ENCODE results near the gene STON2. TPM values are rescaled to one million over a fixed set of nuclear protein-coding genes. Genes with fewer than 3 reads are reported as not detected.

The STON2 gene
- total and polyA plus RNA-seq, 2 of the 13 experiments (the other 11 are each of a cell fraction or from before 2014, with no cell fraction given): 2.1 to 11.0 TPM

DNA sequence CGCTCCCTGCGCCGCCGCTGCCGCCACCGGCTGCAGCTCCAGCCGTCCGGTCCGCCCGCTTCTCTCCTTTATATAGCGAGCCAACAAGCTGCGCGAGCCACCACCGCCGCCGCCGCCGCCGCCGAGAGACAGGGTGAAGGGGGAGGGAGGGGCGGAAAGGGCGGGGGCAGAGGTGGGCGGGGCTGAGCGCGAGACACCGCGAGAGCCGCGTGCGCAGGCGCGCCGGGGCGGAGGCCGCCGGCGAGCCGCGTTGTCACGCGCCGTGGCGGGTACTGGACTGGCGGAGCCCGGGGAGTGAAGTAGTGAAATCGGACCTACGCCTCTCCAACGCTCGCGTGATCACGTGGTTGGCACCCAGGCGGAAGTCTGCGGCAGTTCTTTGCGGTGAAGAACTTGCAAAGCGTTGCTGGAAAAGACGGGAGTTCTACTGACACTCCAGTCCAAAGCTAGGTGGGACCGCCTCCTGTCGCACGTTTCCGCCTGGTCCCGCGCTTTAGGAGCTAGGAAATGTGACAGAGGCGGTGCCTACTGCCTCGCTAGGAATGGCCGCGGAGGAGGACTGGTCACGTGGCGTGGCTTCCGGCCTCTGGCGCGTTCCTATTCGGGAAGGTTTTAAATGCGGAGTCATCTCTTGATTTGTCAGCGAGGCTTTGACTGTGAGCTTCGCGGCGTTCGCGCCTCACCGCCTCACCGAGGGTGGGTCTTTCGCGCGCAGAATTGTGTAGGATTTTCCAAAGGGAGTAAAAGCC, 179.1 kb downstream of the STON2 start, which contains the start of gene GTF2A1 (continued):
- TF ChIP-seq NAIF1 (CRISPR knock-in tag; IDR thresholded peaks at IDR 0.05; ENCODE audit: borderline replicate concordance) (peak; percentile 85; the same call in 1 of the 2 replicates), ZNF891 (CRISPR knock-in tag; IDR thresholded peaks at IDR 0.05) (peak; percentile 88), ZSCAN20 (CRISPR knock-in tag; IDR thresholded peaks at IDR 0.05; ENCODE audit: borderline replicate concordance) (no peak), CCAR2 (optimal IDR thresholded peaks at IDR 0.05; ENCODE audit: low read depth, low read length) (no peak), NONO (IDR thresholded peaks at IDR 0.05) (no peak), NONO (CRISPR knock-in tag; conservative IDR thresholded peaks at IDR 0.05) (peak; percentile 66), TBP (CRISPR knock-in tag; IDR thresholded peaks at IDR 0.05) (no peak), ZNF530 (CRISPR knock-in tag; IDR thresholded peaks at IDR 0.05; ENCODE audit: low read depth) (no peak), NCOR1 (IDR thresholded peaks at IDR 0.05; ENCODE audit: borderline replicate concordance, low read length) (no peak; the same call in 1 of the 2 replicates), DMAP1 (CRISPR knock-in tag; IDR thresholded peaks at IDR 0.05) (peak; percentile 94), NR2F2 (IDR thresholded peaks at IDR 0.05; ENCODE audit: borderline replicate concordance, low read depth) (no peak; the same call in 1 of the 2 replicates), ZNF709 (CRISPR knock-in tag; IDR thresholded peaks at IDR 0.05) (peak; percentile 92), RORA (CRISPR knock-in tag; IDR thresholded peaks at IDR 0.05) (no peak; the same call in 1 of the 2 replicates), RARG (CRISPR knock-in tag; IDR thresholded peaks at IDR 0.05; ENCODE audit: low read depth) (0 out of 2 replicates have a peak, but pooled peaks have one; percentile 80), BCL6 (CRISPR knock-in tag; IDR thresholded peaks at IDR 0.05) (peak; percentile 10; the same call in 1 of the 2 replicates), ZNF484 (CRISPR knock-in tag; IDR thresholded peaks at IDR 0.05; ENCODE audit: borderline replicate concordance, low read depth) (0 out of 2 replicates have a peak, but pooled peaks have one; percentile 37), ETV6 (CRISPR knock-in tag; conservative IDR thresholded peaks at IDR 0.05) (0 out of 2 replicates have a peak, but pooled peaks have one; percentile 46), SMC3 (IDR thresholded peaks at IDR 0.05; ENCODE audit: low read length) (no peak), ZNF816 (CRISPR knock-in tag; IDR thresholded peaks at IDR 0.05; ENCODE audit: borderline replicate concordance) (peak; percentile 57; the same call in 1 of the 2 replicates), MYNN (CRISPR knock-in tag; IDR thresholded peaks at IDR 0.05; ENCODE audit: low read depth) (peak; percentile 42; the same call in 1 of the 2 replicates), HOXD1 (CRISPR knock-in tag; IDR thresholded peaks at IDR 0.05) (0 out of 2 replicates have a peak, but pooled peaks have one; percentile 7), MAZ (IDR thresholded peaks at IDR 0.05; ENCODE audit: borderline replicate concordance, low read depth, low read length) (peak; percentile 7; the same call in 1 of the 2 replicates), MAZ (CRISPR knock-in tag; IDR thresholded peaks at IDR 0.05; ENCODE audit: low read depth) (peak; percentile 83), SRY (CRISPR knock-in tag; IDR thresholded peaks at IDR 0.05) (peak; percentile 67; the same call in 1 of the 2 replicates)
- TF ChIP-seq, protein P1, sequence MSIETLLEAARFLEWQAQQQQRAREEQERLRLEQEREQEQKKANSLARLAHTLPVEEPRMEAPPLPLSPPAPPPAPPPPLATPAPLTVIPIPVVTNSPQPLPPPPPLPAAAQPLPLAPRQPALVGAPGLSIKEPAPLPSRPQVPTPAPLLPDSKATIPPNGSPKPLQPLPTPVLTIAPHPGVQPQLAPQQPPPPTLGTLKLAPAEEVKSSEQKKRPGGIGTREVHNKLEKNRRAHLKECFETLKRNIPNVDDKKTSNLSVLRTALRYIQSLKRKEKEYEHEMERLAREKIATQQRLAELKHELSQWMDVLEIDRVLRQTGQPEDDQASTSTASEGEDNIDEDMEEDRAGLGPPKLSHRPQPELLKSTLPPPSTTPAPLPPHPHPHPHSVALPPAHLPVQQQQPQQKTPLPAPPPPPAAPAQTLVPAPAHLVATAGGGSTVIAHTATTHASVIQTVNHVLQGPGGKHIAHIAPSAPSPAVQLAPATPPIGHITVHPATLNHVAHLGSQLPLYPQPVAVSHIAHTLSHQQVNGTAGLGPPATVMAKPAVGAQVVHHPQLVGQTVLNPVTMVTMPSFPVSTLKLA (IDR thresholded peaks at IDR 0.05): peak; percentile 65
